Ishikawa (cell line): ENCODE measurements around the gene ORMDL3.

ENCODE experiments used
- CEBPB ChIP-seq: IDR thresholded peaks from 2 replicates; pipeline ENCODE4 v1.6.1; 2012
- CREB1 ChIP-seq: IDR thresholded peaks from 2 replicates; pipeline ENCODE4 v1.6.1; 2012; ENCODE audit warnings: low read depth
- EP300 ChIP-seq: IDR thresholded peaks from 2 replicates; pipeline ENCODE4 v1.6.1; 2012; ENCODE audit warnings: borderline replicate concordance
- RAD21 ChIP-seq: IDR thresholded peaks from 2 replicates; pipeline ENCODE4 v1.6.1; 2012; ENCODE audit warnings: low read depth
- TAF1 ChIP-seq: IDR thresholded peaks from 2 replicates; pipeline ENCODE4 v1.6.1; 2012; ENCODE audit warnings: low read depth, mild to moderate bottlenecking
- TCF12 ChIP-seq: IDR thresholded peaks from 2 replicates; pipeline ENCODE4 v1.6.1; 2012; ENCODE audit warnings: low read depth
- ZBTB7A ChIP-seq: IDR thresholded peaks from 2 replicates; pipeline ENCODE4 v1.6.1; 2012; ENCODE audit warnings: low read depth

DNA sequence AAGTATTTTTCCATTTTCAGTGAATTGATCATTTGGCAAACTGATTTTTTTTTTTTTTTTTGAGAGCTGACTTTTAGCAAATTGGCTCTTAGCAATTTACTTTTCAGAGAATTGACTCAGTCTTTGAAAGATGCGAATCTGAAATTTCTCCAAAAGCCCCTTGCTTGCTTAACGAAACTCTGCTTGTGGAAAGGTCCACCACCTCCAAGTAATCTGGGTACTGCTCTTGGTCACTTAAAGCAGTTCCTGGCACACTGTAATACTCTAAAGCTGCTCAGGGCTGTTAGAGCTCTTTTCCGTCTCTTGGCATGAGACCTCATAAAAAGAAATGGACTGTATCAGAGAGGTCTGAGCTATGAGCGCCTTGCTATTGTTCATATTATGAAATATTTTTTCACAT lies 11.8 kb downstream of the ORMDL3 start:
- TF ChIP-seq TAF1 (no peak), EP300 (no peak), CEBPB (no peak), CREB1 (no peak), ZBTB7A (no peak), TCF12 (no peak), RAD21 (no peak)
